K562 (cell line): ENCODE results near the gene RNF150. TPM values are rescaled to one million over a fixed set of nuclear protein-coding genes. Genes with fewer than 3 reads are reported as not detected.

Source experiments
- ATAC-seq: fragments of 200-7000 bp; cut with Tn5 transposase; 3 replicates; pipeline ENCODE4 v1.9.1; 2020; ENCODE audit warnings: moderate library complexity
- BruUV-seq: library from RNA; stranded (reverse); fragments of 400-500 nt; replicated peaks from 2 replicates; lab custom pipeline; 2021; lab: Mats Ljungman, UMichigan
- CTCF ChIA-PET: fragments of 300-600 bp; formaldehyde crosslinking; extraction: SDS; loops from one replicate; lab custom pipeline; 2021; ENCODE audit warnings: low intra/inter-chr PET ratio; lab: Yijun Ruan, JAX
- POLR2A ChIA-PET: fragments of 300-600, 350-650 bp; sonication (Branson Sonifier 250); formaldehyde crosslinking; extraction: SDS; loops from one replicate; lab custom pipeline; 2021; ENCODE audit warnings: antibody characterized with exemption, inconsistent platforms; lab: Yijun Ruan, JAX
- DNase-seq, 4 experiments: peaks; one replicate each; pipeline versions ENCODE4 v3.0.0 to v3.0.0-alpha.2; 2011 to 2018; ENCODE audit warnings: low spot score in 3 of 4, mixed read lengths in 3 of 4; ENCODE audit errors: extremely low read depth in 1 of 4
- FAIRE-seq: peaks from 2 replicates; lab custom pipeline; 2011; peaks lifted over from hg19 to GRCh38; lab: Jason Lieb, UNC
- H2AFZ ChIP-seq: 2 replicates; pipeline ENCODE4 v1.6.0; 2011; ENCODE audit warnings: low read depth, low read length, control low read depth, inconsistent platforms
- H3K27ac ChIP-seq: fragments of 200-600 bp; 3 replicates; pipeline ENCODE4 v1.8.0; 2011; ENCODE audit warnings: low read depth, mild to moderate bottlenecking, control low read depth, inconsistent platforms, low read length, moderate library complexity, mixed read lengths; ENCODE audit errors: extremely low read depth
- H3K27me3 ChIP-seq, 2 experiments: fragments of 300-600 bp in 1 of 2; 2 replicates in 1 of 2; 3 replicates in 1 of 2; pipeline versions ENCODE4 v1.6.0 to v1.8.0; 2011; ENCODE audit warnings: inconsistent platforms in 2 of 2, low read length in 2 of 2, mild to moderate bottlenecking in 1 of 2, mixed read lengths in 1 of 2, moderate library complexity in 1 of 2; ENCODE audit not compliant: control insufficient read depth in 2 of 2, insufficient read depth in 2 of 2
- H3K36me3 ChIP-seq: fragments of 300-600 bp; 3 replicates; pipeline ENCODE4 v1.8.0; 2011; ENCODE audit warnings: mild to moderate bottlenecking, low read length, inconsistent platforms; ENCODE audit not compliant: control insufficient read depth, insufficient read depth
- H3K4me1 ChIP-seq, 2 experiments: fragments of 200-600 bp in 1 of 2; replicated peaks in 1 of 2; 2 replicates in 1 of 2; 3 replicates in 1 of 2; pipeline versions ENCODE4 v1.5.1 to v1.8.0; 2011; ENCODE audit warnings: inconsistent platforms in 2 of 2, low read length in 2 of 2, mild to moderate bottlenecking in 1 of 2, mixed read lengths in 1 of 2, moderate library complexity in 1 of 2; ENCODE audit not compliant: control insufficient read depth in 2 of 2, insufficient read depth in 2 of 2
- H3K4me2 ChIP-seq: 2 replicates; pipeline ENCODE4 v1.6.1; 2011; ENCODE audit warnings: low read length, control low read depth, inconsistent platforms, mixed read lengths; ENCODE audit not compliant: insufficient read depth
- H3K4me3 ChIP-seq: fragments of 200-600 bp; sonication (generic), shearing (Covaris generic); 2 replicates; pipeline ENCODE4 v1.5.1; 2016; ENCODE audit warnings: control low read depth, inconsistent platforms
- H3K79me2 ChIP-seq: fragments of 200-600 bp; 3 replicates; pipeline ENCODE4 v1.8.0; 2011; ENCODE audit warnings: low read length, inconsistent platforms; ENCODE audit not compliant: control insufficient read depth, insufficient read depth
- H3K9ac ChIP-seq, 2 experiments: 2 replicates each; pipeline versions ENCODE4 v1.6.0 to v1.6.1; 2011; ENCODE audit warnings: low read depth in 2 of 2, low read length in 2 of 2, control low read depth in 1 of 2, inconsistent platforms in 1 of 2, mild to moderate bottlenecking in 1 of 2, mixed read lengths in 1 of 2; ENCODE audit not compliant: insufficient read depth in 1 of 2
- H3K9me1 ChIP-seq: one replicate; pipeline ENCODE4 v1.6.0; 2011; ENCODE audit warnings: inconsistent platforms, mild to moderate bottlenecking, low read length, moderate library complexity; ENCODE audit not compliant: control insufficient read depth, insufficient read depth
- H3K9me3 ChIP-seq: replicated peaks from 2 replicates; pipeline ENCODE4 v1.5.1; 2011; ENCODE audit warnings: low read depth, low read length, inconsistent platforms; ENCODE audit not compliant: control insufficient read depth, insufficient read depth
- H4K20me1 ChIP-seq: replicated peaks from 2 replicates; pipeline ENCODE4 v1.6.1; 2011; ENCODE audit warnings: low read length, inconsistent platforms, mixed read lengths; ENCODE audit not compliant: control insufficient read depth, insufficient read depth
- CSDE1 ChIP-seq, 2 experiments: fragments of 450-650 bp; IDR thresholded peaks; 2 replicates each; pipeline ENCODE4 v1.6.1; 2016; ENCODE audit warnings: mild to moderate bottlenecking in 1 of 2
- EP400 ChIP-seq: fragments of 450-650 bp; IDR thresholded peaks from 2 replicates; pipeline ENCODE4 v1.6.1; 2017; ENCODE audit warnings: antibody characterized with exemption, mild to moderate bottlenecking, moderate library complexity
- HLTF ChIP-seq: fragments of 450-650 bp; IDR thresholded peaks from 2 replicates; pipeline ENCODE4 v1.6.1; 2016
- KLF13 ChIP-seq: fragments of 450-650 bp; IDR thresholded peaks from 2 replicates; pipeline ENCODE4 v1.6.1; 2016; ENCODE audit warnings: missing genetic modification characterization, low read depth, mild to moderate bottlenecking, missing compliant biosample characterization, moderate library complexity, borderline replicate concordance
- NFRKB ChIP-seq: fragments of 450-650 bp; IDR thresholded peaks from 2 replicates; pipeline ENCODE4 v1.6.1; 2016; ENCODE audit warnings: low read depth
- PHF21A ChIP-seq: fragments of 450-650 bp; IDR thresholded peaks from 2 replicates; pipeline ENCODE4 v1.6.1; 2017; ENCODE audit warnings: low read depth, borderline replicate concordance
- PHTF2 ChIP-seq: fragments of 250-450 bp; sonication (Bioruptor Pico); IDR thresholded peaks from 2 replicates; pipeline ENCODE4 v1.5.0; 2021; ENCODE audit warnings: mild to moderate bottlenecking
- POLR2B ChIP-seq: fragments of 450-650 bp; IDR thresholded peaks from 2 replicates; pipeline ENCODE4 v1.6.1; 2018; ENCODE audit warnings: low read depth; ENCODE audit not compliant: partially characterized antibody
- SMARCA5 ChIP-seq: fragments of 450-650 bp; IDR thresholded peaks from 2 replicates; pipeline ENCODE4 v1.6.1; 2016
- ZFP1 ChIP-seq: fragments of 450-650 bp; formaldehyde crosslinking; IDR thresholded peaks from 2 replicates; pipeline ENCODE4 v1.4.0; 2020; ENCODE audit warnings: mild to moderate bottlenecking, mixed read lengths
- ZNF239 ChIP-seq: fragments of 250-450 bp; sonication (Bioruptor Pico); IDR thresholded peaks from 2 replicates; pipeline ENCODE4 v1.4.0; 2020; ENCODE audit warnings: mild to moderate bottlenecking
- ZNF311 ChIP-seq: fragments of 250-450 bp; sonication (Bioruptor Pico); IDR thresholded peaks from 2 replicates; pipeline ENCODE4 v1.4.0; 2020; ENCODE audit warnings: mild to moderate bottlenecking, moderate library complexity
- WGBS: fragments of 100-300 bp; shearing (Covaris generic); methylation state at CpG from one replicate; pipeline ENCODE4 v1.1.6; 2016; ENCODE audit warnings: low coverage, mixed read lengths; ENCODE audit not compliant: insufficient coverage; ENCODE audit errors: missing lambda C conversion rate; 5-methylcytosine and 5-hydroxymethylcytosine counted together
- in situ Hi-C: fragments of 300-500 bp; cut with MboI; formaldehyde crosslinking; loops from 4 replicates; pipeline ENCODE4 v1.15.0; 2018; ENCODE audit warnings: inconsistent platforms, mixed read lengths
- intact Hi-C: fragments of 100-400 bp; cut with micrococcal nuclease; formaldehyde crosslinking; loops from 2 replicates; pipeline ENCODE4 v1.14.2; 2022
- polyA plus RNA-seq, 8 experiments: library from polyadenylated mRNA; depleted of rRNA in 4 of 8; stranded (reverse) in 5 of 8; unstranded in 3 of 8; fragments of >200 nt; fragmentation: Nextera tagmentation in 2 of 8; fragmentation: Illumina TruSeq in 1 of 8; extraction: Ambion mirVana in 2 of 8; extraction: Trizol in 1 of 8; gene quantifications; 2 replicates each; pipeline versions ENCODE4 v1.2.1 to v1.2.3, GENCODE V29; 2011 to 2014; ENCODE audit warnings: inconsistent platforms in 1 of 8, missing spikeins in 1 of 8
- total RNA-seq, 7 experiments: library from RNA; depleted of rRNA in 6 of 7; stranded (reverse); fragments of >200 nt in 6 of 7; fragmentation: Illumina TruSeq in 2 of 7; extraction: Trizol in 2 of 7; gene quantifications; 2 replicates each; pipeline versions ENCODE4 v1.2.1 to v1.2.3, GENCODE V29; 2011 to 2021; ENCODE audit warnings: low replicate concordance in 1 of 7
- TF ChIP-seq, protein P1 (sequence below): fragments of 250-450 bp; sonication (Bioruptor Pico); IDR thresholded peaks from 2 replicates; pipeline ENCODE4 v1.4.0; 2020; ENCODE audit warnings: mild to moderate bottlenecking, moderate library complexity
- TF ChIP-seq, protein P2 (sequence below): IDR thresholded peaks from 2 replicates; pipeline ENCODE4 v1.6.1; 2012; ENCODE audit warnings: low read depth, low read length, improper control_type of control experiment, borderline replicate concordance
- TF ChIP-seq, protein P3 (sequence below): sonication (generic); formaldehyde crosslinking; IDR thresholded peaks from 2 replicates; pipeline ENCODE4 v1.8.0; 2023; ENCODE audit warnings: missing genetic modification reagents, mild to moderate bottlenecking, borderline replicate concordance

RNF150 gene
- total and polyA plus RNA-seq, 9 of the 15 experiments (the other 6 are each of a cell fraction or from before 2014, with no cell fraction given): 0.09 TPM; not detected in 8

DNA sequence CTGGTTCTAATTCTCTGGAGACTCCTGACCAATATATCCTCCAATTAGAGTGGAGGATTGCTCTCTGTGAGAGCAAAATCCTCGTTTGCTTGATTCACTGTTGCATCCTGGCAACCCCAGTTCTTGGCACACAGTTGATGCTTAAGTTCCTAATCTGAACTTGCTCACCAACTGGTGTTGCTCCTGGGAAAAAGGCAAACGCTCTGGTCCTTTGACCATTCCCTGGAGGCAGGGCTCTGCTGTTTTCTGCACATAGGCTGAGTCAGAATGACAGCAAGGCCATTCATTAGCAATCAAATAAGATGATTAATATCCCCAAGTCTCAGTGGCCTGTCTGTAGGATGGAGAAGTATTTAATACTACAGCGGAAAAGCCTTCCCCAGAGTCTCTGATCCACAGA lies 204.4 kb downstream of the RNF150 start:
- no peak overlapping the region for H3K4me3 ChIP-seq
- POLR2A ChIA-PET: no interaction called here
- no peak for DNase-seq
- H3K79me2 ChIP-seq: no peaks in the 10 kb centered on the region
- no peaks in the 10 kb centered on the region for H4K20me1 ChIP-seq
- no peaks in the 10 kb centered on the region for H3K27me3 ChIP-seq
- H3K9me1 ChIP-seq: no peaks in the 10 kb centered on the region
- no peak overlapping the region for H2AFZ ChIP-seq
- intact Hi-C loops (no loop called here), in situ Hi-C loops (no loop called here)
- H3K27ac ChIP-seq: no peak overlapping the region
- H3K36me3 ChIP-seq: no peaks in the 10 kb centered on the region
- BruUV-seq: no TSS peak
- 4% methylated on average over 3 of the region's 3 CpGs for WGBS
- H3K9me3 ChIP-seq: no peaks in the 10 kb centered on the region
- no peak for FAIRE-seq
- CTCF ChIA-PET: no interaction called here
- no peak overlapping the region for H3K9ac ChIP-seq
- ATAC-seq: no peak
- H3K4me2 ChIP-seq: no peak overlapping the region
- no peak for TF ChIP-seq ZNF311 (CRISPR knock-in tag)
- TF ChIP-seq HLTF: no peak
- TF ChIP-seq, protein P1, sequence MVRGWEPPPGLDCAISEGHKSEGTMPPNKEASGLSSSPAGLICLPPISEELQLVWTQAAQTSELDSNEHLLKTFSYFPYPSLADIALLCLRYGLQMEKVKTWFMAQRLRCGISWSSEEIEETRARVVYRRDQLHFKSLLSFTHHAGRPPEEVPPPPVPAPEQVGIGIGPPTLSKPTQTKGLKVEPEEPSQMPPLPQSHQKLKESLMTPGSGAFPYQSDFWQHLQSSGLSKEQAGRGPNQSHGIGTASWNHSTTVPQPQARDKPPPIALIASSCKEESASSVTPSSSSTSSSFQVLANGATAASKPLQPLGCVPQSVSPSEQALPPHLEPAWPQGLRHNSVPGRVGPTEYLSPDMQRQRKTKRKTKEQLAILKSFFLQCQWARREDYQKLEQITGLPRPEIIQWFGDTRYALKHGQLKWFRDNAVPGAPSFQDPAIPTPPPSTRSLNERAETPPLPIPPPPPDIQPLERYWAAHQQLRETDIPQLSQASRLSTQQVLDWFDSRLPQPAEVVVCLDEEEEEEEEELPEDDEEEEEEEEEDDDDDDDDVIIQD (CRISPR knock-in tag): no peak
- TF ChIP-seq NFRKB: no peak
- TF ChIP-seq PHF21A: no peak
- no peak for TF ChIP-seq CSDE1 (IDR thresholded peaks at IDR 0.05)
- no peak for TF ChIP-seq PHTF2 (CRISPR knock-in tag)
- TF ChIP-seq ZFP1: no peak
- TF ChIP-seq, protein P2, sequence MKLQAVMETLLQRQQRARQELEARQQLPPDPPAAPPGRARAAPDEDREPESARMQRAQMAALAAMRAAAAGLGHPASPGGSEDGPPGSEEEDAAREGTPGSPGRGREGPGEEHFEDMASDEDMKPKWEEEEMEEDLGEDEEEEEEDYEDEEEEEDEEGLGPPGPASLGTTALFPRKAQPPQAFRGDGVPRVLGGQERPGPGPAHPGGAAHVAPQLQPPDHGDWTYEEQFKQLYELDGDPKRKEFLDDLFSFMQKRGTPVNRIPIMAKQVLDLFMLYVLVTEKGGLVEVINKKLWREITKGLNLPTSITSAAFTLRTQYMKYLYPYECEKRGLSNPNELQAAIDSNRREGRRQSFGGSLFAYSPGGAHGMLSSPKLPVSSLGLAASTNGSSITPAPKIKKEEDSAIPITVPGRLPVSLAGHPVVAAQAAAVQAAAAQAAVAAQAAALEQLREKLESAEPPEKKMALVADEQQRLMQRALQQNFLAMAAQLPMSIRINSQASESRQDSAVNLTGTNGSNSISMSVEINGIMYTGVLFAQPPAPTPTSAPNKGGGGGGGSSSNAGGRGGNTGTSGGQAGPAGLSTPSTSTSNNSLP: no peak
- TF ChIP-seq KLF13 (tag): no peak
- TF ChIP-seq, protein P3, sequence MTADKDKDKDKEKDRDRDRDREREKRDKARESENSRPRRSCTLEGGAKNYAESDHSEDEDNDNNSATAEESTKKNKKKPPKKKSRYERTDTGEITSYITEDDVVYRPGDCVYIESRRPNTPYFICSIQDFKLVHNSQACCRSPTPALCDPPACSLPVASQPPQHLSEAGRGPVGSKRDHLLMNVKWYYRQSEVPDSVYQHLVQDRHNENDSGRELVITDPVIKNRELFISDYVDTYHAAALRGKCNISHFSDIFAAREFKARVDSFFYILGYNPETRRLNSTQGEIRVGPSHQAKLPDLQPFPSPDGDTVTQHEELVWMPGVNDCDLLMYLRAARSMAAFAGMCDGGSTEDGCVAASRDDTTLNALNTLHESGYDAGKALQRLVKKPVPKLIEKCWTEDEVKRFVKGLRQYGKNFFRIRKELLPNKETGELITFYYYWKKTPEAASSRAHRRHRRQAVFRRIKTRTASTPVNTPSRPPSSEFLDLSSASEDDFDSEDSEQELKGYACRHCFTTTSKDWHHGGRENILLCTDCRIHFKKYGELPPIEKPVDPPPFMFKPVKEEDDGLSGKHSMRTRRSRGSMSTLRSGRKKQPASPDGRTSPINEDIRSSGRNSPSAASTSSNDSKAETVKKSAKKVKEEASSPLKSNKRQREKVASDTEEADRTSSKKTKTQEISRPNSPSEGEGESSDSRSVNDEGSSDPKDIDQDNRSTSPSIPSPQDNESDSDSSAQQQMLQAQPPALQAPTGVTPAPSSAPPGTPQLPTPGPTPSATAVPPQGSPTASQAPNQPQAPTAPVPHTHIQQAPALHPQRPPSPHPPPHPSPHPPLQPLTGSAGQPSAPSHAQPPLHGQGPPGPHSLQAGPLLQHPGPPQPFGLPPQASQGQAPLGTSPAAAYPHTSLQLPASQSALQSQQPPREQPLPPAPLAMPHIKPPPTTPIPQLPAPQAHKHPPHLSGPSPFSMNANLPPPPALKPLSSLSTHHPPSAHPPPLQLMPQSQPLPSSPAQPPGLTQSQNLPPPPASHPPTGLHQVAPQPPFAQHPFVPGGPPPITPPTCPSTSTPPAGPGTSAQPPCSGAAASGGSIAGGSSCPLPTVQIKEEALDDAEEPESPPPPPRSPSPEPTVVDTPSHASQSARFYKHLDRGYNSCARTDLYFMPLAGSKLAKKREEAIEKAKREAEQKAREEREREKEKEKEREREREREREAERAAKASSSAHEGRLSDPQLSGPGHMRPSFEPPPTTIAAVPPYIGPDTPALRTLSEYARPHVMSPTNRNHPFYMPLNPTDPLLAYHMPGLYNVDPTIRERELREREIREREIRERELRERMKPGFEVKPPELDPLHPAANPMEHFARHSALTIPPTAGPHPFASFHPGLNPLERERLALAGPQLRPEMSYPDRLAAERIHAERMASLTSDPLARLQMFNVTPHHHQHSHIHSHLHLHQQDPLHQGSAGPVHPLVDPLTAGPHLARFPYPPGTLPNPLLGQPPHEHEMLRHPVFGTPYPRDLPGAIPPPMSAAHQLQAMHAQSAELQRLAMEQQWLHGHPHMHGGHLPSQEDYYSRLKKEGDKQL (CRISPR knock-in tag): no peak
- no peak for TF ChIP-seq SMARCA5
- TF ChIP-seq POLR2B: no peak
- no peak for TF ChIP-seq EP400
- TF ChIP-seq ZNF239 (CRISPR knock-in tag): no peak
- no peaks in the 10 kb centered on the region for H3K4me1 ChIP-seq
